Stomach (tissue), 9 donors: ENCODE data around the gene WDR93. TPM values are rescaled to one million over a fixed set of nuclear protein-coding genes. Genes with fewer than 3 reads are reported as not detected.
A peak's percentile ranks its signal among the peaks of the same experiment; 100 is the strongest.

ENCODE experiments used
- DNase-seq, 2 donors: peaks; one replicate each; pipeline versions ENCODE4 v3.0.0 to v3.0.0-alpha.2; 2013 to 2019
- H3K27ac ChIP-seq, 5 donors: fragments of 200-600 bp in 4 of 5; sonication (generic) in 4 of 5; one replicate each; pipeline ENCODE4 v1.5.1; 2013 to 2019; ENCODE audit warnings: mild to moderate bottlenecking in 1 of 5, moderate library complexity in 1 of 5
- H3K27me3 ChIP-seq, 3 donors: fragments of 200-600 bp; sonication (generic); one replicate each; pipeline ENCODE4 v1.5.1; 2017 to 2019; ENCODE audit warnings: mixed run types in 1 of 3
- H3K36me3 ChIP-seq, 4 donors: fragments of 200-600 bp; sonication (generic); 1 replicate in 3 of 4; 2 replicates in 1 of 4; pipeline ENCODE4 v1.5.1; 2016 to 2019
- H3K4me1 ChIP-seq, 4 donors: fragments of 200-600 bp; sonication (generic); one replicate each; pipeline ENCODE4 v1.5.1; 2016 to 2019
- H3K4me3 ChIP-seq, 4 donors: fragments of 200-600 bp; sonication (generic) in 3 of 4; one replicate each; pipeline ENCODE4 v1.5.1; 2016 to 2019; ENCODE audit warnings: mild to moderate bottlenecking in 1 of 4
- H3K9me3 ChIP-seq, 4 donors: fragments of 200-600 bp; sonication (generic); one replicate each; pipeline ENCODE4 v1.5.1; 2016 to 2019
- CTCF ChIP-seq, 7 experiments: fragments of 450-650 bp in 4 of 7; fragments of 200-600 bp in 3 of 7; sonication (generic) in 3 of 7; IDR thresholded peaks; one replicate each; pipeline ENCODE4 v1.5.1; 2016 to 2019; ENCODE audit warnings: antibody characterized with exemption in 7 of 7, control low read depth in 2 of 7, mild to moderate bottlenecking in 1 of 7
- EP300 ChIP-seq: sonication (generic); formaldehyde crosslinking; IDR thresholded peaks from one replicate; pipeline ENCODE4 v1.6.1; 2017; ENCODE audit warnings: antibody characterized with exemption
- POLR2A ChIP-seq, 4 donors: fragments of 450-650 bp; IDR thresholded peaks; one replicate each; pipeline ENCODE4 v1.6.1; 2016; ENCODE audit warnings: antibody characterized with exemption in 4 of 4, control low read depth in 2 of 4, mild to moderate bottlenecking in 1 of 4, moderate library complexity in 1 of 4
- POLR2AphosphoS5 ChIP-seq, 3 donors: sonication (generic); formaldehyde crosslinking; IDR thresholded peaks; one replicate each; pipeline ENCODE4 v1.6.1; 2016; ENCODE audit warnings: antibody characterized with exemption in 3 of 3
- WGBS, 5 donors: extraction: QIAGEN DNeasy Blood & Tissue Kit in 3 of 5; methylation state at CpG; one replicate each; pipeline versions ENCODE4 v1.1.5 to v1.1.7; 2013 to 2018; 5-methylcytosine and 5-hydroxymethylcytosine counted together
- intact Hi-C: fragments of 100-400 bp; cut with DNase I; formaldehyde crosslinking; loops from one replicate; pipeline ENCODE4 v1.15.1; 2023; ENCODE audit warnings: low total_unique reads
- polyA plus RNA-seq, 3 donors: library from polyadenylated mRNA; stranded (reverse); fragments of 200-250 nt; gene quantifications; one replicate each; pipeline ENCODE4 v1.2.3, GENCODE V29; 2013
- total RNA-seq, 5 donors: library from RNA; depleted of rRNA; stranded (reverse); fragments of >200 nt; gene quantifications; one replicate each; pipeline versions ENCODE4 v1.1.0 to v1.2.3, GENCODE V29; 2014 to 2016
- donor health status: healthy with polysubstance abuse.
- donor health status: Bipolar disorder and iron deficiency.
- donor health status: healthy.

WDR93 gene
- total and polyA plus RNA-seq, 8 donors: 0.10 TPM; not detected in 7

DNA sequence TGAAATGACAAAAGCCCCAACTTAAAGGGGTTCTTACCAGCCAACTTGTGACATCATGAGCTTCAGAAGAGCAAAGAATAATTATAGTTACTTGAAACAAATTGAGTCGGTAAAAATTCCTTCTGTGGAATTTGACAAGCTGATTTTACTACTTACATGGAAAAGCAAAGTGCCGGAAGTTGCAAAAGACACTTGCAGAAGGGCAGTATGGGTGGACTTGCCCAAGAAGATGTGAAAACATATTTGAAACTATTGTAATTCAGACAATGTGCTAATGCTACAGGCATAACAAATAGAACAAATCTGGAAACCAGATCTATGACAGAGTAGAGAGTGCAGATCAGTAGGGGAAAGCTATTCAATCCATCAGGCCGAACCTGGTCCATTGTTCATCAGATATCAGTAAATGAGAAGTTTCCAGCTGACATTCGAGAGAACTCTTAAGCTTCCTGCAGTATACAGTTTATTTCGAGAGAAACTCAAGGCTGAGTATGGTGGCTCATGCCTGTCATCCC, 32.9 kb upstream of the WDR93 start:
- Histone ChIP-seq H3K36me3 (no peaks in the 10 kb centered on the region), H3K27ac (no peak overlapping the region), H3K27me3 (peaks cover 0 to 29% (median 11%) of the 10 kb centered on the region in 3 donors), H3K4me1 (peaks cover 10 to 26% (median 24%) of the 10 kb centered on the region in 4 donors), H3K9me3 (no peaks in the 10 kb centered on the region), H3K4me3 (no peak overlapping the region)
- WGBS, 5 donors: 85 to 90% (median 87%) methylated on average over 5 of the region's 5 CpGs
- no peak for DNase-seq
- intact Hi-C loops: no loop called here
- TF ChIP-seq EP300: no peak
- TF ChIP-seq POLR2A (IDR thresholded peaks at IDR 0.05): no peak
- no peak for TF ChIP-seq POLR2AphosphoS5 (IDR thresholded peaks at IDR 0.05)
- no peak for TF ChIP-seq CTCF (IDR thresholded peaks at IDR 0.05)

GRCh38 chr15:89659295-89659694, 31.3 kb upstream of the WDR93 start:
- Histone ChIP-seq H3K27ac (no peak overlapping the region), H3K4me1 (peaks cover 9 to 30% (median 25%) of the 10 kb centered on the region in 4 donors), H3K4me3 (no peak overlapping the region), H3K9me3 (no peaks in the 10 kb centered on the region), H3K36me3 (no peaks in the 10 kb centered on the region), H3K27me3 (peaks cover 0 to 22% (median 11%) of the 10 kb centered on the region in 3 donors)
- DNase-seq: no peak
- TF ChIP-seq CTCF (IDR thresholded peaks at IDR 0.05) (no peak), EP300 (no peak), POLR2A (IDR thresholded peaks at IDR 0.05) (no peak), POLR2AphosphoS5 (IDR thresholded peaks at IDR 0.05) (no peak)
- WGBS, 5 donors: 84 to 92% (median 88%) methylated on average over 2 of the region's 2 CpGs
- intact Hi-C loops: no loop called here

- no peak for TF ChIP-seq CTCF (IDR thresholded peaks at IDR 0.05)
- no peak for TF ChIP-seq POLR2A (IDR thresholded peaks at IDR 0.05)
- TF ChIP-seq POLR2AphosphoS5 (IDR thresholded peaks at IDR 0.05): no peak
- TF ChIP-seq EP300: no peak
- WGBS, 5 donors: 78 to 94% (median 90%) methylated on average over 2 of the region's 2 CpGs
- no peaks in the 10 kb centered on the region for H3K36me3 ChIP-seq
- no peak overlapping the region for H3K4me3 ChIP-seq
- intact Hi-C loops: no loop called here
- H3K4me1 ChIP-seq: peaks cover 10 to 25% (median 20%) of the 10 kb centered on the region in 4 donors
- H3K27me3 ChIP-seq: peaks cover 0 to 9% (median under 1%) of the 10 kb centered on the region in 3 donors
- DNase-seq: no peak
- no peaks in the 10 kb centered on the region for H3K9me3 ChIP-seq
- H3K27ac ChIP-seq: no peak overlapping the region
Observed at GRCh38 chr15:89660556-89660955, 30.1 kb upstream of the WDR93 start.

GRCh38 chr15:89662893-89663626, 27.6 kb upstream of the WDR93 start:
- no peaks in the 10 kb centered on the region for H3K9me3 ChIP-seq
- 29 to 40% (median 32%) methylated on average over 10 to 11 of the region's 11 CpGs for WGBS, 5 donors
- peaks cover 13 to 30% (median 22%) of the 10 kb centered on the region in 4 donors for H3K4me1 ChIP-seq

More at GRCh38 chr15:89662893-89663626, 27.6 kb upstream of the WDR93 start:
- TF ChIP-seq POLR2AphosphoS5 (IDR thresholded peaks at IDR 0.05) (peak in 2 of 3 donors; percentile 21 to 62), POLR2A (IDR thresholded peaks at IDR 0.05) (no peak)
- intact Hi-C loops: no loop called here
- Histone ChIP-seq H3K27me3 (peaks cover 0 to 9% (median 0%) of the 10 kb centered on the region in 3 donors), H3K27ac (peak overlapping the region; percentile 19 to 85 (median 50)), H3K36me3 (no peaks in the 10 kb centered on the region), H3K4me3 (no peak overlapping the region)
- peak; percentile 66 to 90 for DNase-seq
